ENCODE data around the gene RIMBP2. TPM values are rescaled to one million over a fixed set of nuclear protein-coding genes. Genes with fewer than 3 reads are reported as not detected.

The RIMBP2 gene
- total and polyA plus RNA-seq, 2 experiments from 2014 or later: 0.31 to 0.37 TPM

- no peaks in the 10 kb centered on the region for H3K36me3 ChIP-seq (ENCODE audit: insufficient read depth)
- no peaks in the 10 kb centered on the region for H3K4me1 Mint-ChIP-seq
- H3K9me3 Mint-ChIP-seq: peaks cover 80% of the 10 kb centered on the region
- H3K4me1 ChIP-seq (ENCODE audit: insufficient read depth): no peaks in the 10 kb centered on the region
- no peaks in the 10 kb centered on the region for H4K20me1 ChIP-seq (replicated peaks; ENCODE audit: insufficient read depth)
- no peaks in the 10 kb centered on the region for H3K27me3 ChIP-seq (ENCODE audit: insufficient read depth)
- H3K4me3 ChIP-seq: no peak overlapping the region
- H3K36me3 Mint-ChIP-seq (ENCODE audit: low read depth): peaks cover 31% of the 10 kb centered on the region
- no peak overlapping the region for H3K4me2 ChIP-seq
- no peak overlapping the region for H3K4me3 Mint-ChIP-seq
- no peaks in the 10 kb centered on the region for H3K9me2 ChIP-seq (ENCODE audit: insufficient read depth)
- TF ChIP-seq ETS1 (IDR thresholded peaks at IDR 0.05) (no peak), REST (IDR thresholded peaks at IDR 0.05; ENCODE audit: unreplicated experiment) (no peak), POLR2AphosphoS5 (IDR thresholded peaks at IDR 0.05; ENCODE audit: low read depth) (no peak), CREB1 (CRISPR knock-in tag; IDR thresholded peaks at IDR 0.05; ENCODE audit: low read depth) (no peak)
- H3K27me3 Mint-ChIP-seq (ENCODE audit: insufficient read depth, low read depth, poor library complexity): peaks cover 4% of the 10 kb centered on the region
- H3K27ac Mint-ChIP-seq: no peak overlapping the region
- H3F3A ChIP-seq (replicated peaks; ENCODE audit: low read depth): no peaks in the 10 kb centered on the region
- no peak overlapping the region for H2AFZ ChIP-seq
- H3K27ac ChIP-seq (ENCODE audit: low read depth): no peak overlapping the region
- no peaks in the 10 kb centered on the region for H3K79me2 ChIP-seq (replicated peaks; ENCODE audit: insufficient read depth)
- DNase-seq (ENCODE audit: low spot score) (no peak), ATAC-seq (no peak)
These were observed 333.3 kb downstream of the RIMBP2 start for GRCh38 chr12:130382818-130383217.

GRCh38 chr12:130375296-130376287 lies 340.5 kb downstream of the RIMBP2 start:
- Mint-ChIP-seq H3K27me3 (ENCODE audit: insufficient read depth, low read depth, poor library complexity) (peaks cover 5% of the 10 kb centered on the region), H3K4me3 (no peak overlapping the region), H3K36me3 (ENCODE audit: low read depth) (peaks cover 34% of the 10 kb centered on the region), H3K9me3 (peaks cover 88% of the 10 kb centered on the region), H3K27ac (no peak overlapping the region), H3K4me1 (no peaks in the 10 kb centered on the region)
- Histone ChIP-seq H3K9me2 (ENCODE audit: insufficient read depth) (no peaks in the 10 kb centered on the region), H2AFZ (no peak overlapping the region), H3K4me3 (no peak overlapping the region), H3F3A (replicated peaks; ENCODE audit: low read depth) (no peaks in the 10 kb centered on the region), H3K36me3 (ENCODE audit: insufficient read depth) (no peaks in the 10 kb centered on the region), H4K20me1 (replicated peaks; ENCODE audit: insufficient read depth) (no peaks in the 10 kb centered on the region), H3K4me2 (no peak overlapping the region), H3K27ac (ENCODE audit: low read depth) (no peak overlapping the region), H3K27me3 (ENCODE audit: insufficient read depth) (no peaks in the 10 kb centered on the region), H3K79me2 (replicated peaks; ENCODE audit: insufficient read depth) (no peaks in the 10 kb centered on the region), H3K4me1 (ENCODE audit: insufficient read depth) (no peaks in the 10 kb centered on the region)
- ATAC-seq (no peak), DNase-seq (ENCODE audit: low spot score) (no peak)
- no peak for TF ChIP-seq ZNF331 (CRISPR knock-in tag; IDR thresholded peaks at IDR 0.05; ENCODE audit: low read depth)
- no peak for TF ChIP-seq CTCF (conservative IDR thresholded peaks at IDR 0.05; ENCODE audit: low read depth in 2 of 2)
- no peak for TF ChIP-seq EZH2 (IDR thresholded peaks at IDR 0.05; ENCODE audit: low read depth, unreplicated experiment)
- TF ChIP-seq REST (IDR thresholded peaks at IDR 0.05; ENCODE audit: unreplicated experiment): no peak
